HG03558 (cell line): ENCODE data around the gene NCBP3.
A peak's percentile ranks its signal among the peaks of the same experiment; 100 is the strongest.

Experiments
- ATAC-seq: cut with Tn5 transposase; IDR thresholded peaks from one replicate; pipeline ENCODE4 v1.9.1; 2021; ENCODE audit warnings: moderate number of reproducible peaks; ENCODE audit not compliant: unreplicated experiment; ENCODE audit errors: extremely low read depth

Gene NCBP3, protein sequence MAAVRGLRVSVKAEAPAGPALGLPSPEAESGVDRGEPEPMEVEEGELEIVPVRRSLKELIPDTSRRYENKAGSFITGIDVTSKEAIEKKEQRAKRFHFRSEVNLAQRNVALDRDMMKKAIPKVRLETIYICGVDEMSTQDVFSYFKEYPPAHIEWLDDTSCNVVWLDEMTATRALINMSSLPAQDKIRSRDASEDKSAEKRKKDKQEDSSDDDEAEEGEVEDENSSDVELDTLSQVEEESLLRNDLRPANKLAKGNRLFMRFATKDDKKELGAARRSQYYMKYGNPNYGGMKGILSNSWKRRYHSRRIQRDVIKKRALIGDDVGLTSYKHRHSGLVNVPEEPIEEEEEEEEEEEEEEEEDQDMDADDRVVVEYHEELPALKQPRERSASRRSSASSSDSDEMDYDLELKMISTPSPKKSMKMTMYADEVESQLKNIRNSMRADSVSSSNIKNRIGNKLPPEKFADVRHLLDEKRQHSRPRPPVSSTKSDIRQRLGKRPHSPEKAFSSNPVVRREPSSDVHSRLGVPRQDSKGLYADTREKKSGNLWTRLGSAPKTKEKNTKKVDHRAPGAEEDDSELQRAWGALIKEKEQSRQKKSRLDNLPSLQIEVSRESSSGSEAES

DNA sequence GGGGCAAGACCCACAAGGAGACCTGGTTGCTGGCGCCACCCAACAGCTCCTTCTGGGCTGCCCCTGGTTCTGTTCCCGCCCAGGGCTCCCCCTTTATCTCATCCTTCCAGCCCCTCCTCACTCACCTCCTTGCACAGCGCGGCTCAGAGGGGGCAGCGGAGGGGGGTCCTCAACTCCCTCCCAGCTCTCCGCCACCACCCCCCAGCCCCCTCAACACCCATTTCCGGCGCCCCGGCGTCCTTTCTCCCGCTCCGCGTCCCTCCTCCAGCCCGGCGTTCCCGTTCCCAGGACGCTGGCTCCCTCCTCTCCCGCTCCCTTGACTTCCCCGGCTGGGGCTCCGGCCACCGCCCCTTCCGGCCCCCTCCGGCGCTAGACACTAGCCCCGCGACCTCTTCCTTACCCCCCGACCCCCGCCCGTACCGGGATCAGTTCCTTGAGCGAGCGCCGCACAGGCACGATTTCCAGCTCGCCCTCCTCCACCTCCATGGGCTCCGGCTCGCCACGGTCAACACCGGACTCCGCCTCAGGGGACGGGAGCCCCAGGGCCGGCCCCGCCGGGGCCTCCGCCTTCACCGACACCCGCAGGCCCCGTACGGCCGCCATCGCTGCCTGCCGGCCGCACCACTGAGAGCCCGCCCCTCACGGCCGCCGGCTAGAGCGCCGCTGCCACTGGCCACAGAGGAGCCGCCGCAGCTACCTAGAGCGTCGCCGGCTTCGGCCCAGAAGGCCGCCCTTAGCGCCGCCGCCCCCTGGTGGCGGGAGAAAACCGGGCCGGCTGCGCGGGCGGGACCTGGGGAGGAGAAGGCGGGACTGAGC lies at the start of gene NCBP3:
TSS of gene NCBP3 (minus strand) at position 626 of the 816 bp plus-strand sequence. CDS start at position 603, 23 bp downstream.
- ATAC-seq: peak; percentile 73

GRCh38 chr17:3895354-3895753 lies 49.3 kb upstream of the NCBP3 start:
- no peak for ATAC-seq

DNA sequence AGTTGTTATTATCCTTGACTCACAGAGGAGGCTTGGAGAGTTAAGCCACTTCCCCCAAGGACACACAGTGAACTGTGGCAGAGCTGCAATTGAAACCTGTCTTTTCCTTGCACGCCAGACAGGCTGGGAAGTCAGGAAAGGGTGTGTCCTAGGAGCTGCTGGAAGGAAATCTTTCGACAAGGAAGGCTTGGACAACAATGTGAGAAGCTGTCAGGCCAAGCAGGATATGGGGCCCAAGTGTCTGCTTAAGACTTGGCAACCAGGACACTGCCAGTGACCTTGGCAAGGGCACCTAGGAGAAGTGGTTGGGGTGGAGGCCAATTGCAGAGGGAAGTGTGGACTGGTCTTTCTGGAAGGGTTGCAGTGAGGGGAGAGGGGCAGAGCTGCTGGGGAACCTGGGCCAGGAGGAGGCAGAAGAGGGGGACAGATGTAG lies 48.9 kb upstream of the NCBP3 start:
- ATAC-seq: no peak

- no peak for ATAC-seq
Measured at GRCh38 chr17:3894188-3894587, 48.1 kb upstream of the NCBP3 start.

- ATAC-seq: no peak
Measured at GRCh38 chr17:3893720-3894116, 47.7 kb upstream of the NCBP3 start.

- ATAC-seq: peak; percentile 57
Measured at GRCh38 chr17:3893003-3893719, 47.1 kb upstream of the NCBP3 start, which contains the start of gene CAMKK1. CAMKK1 (minus strand) TSS chr17:3893053; CDS start chr17:3885687, 7,366 bp downstream.

GRCh38 chr17:3892095-3892998 lies 46.3 kb upstream of the NCBP3 start:
- ATAC-seq: no peak

DNA sequence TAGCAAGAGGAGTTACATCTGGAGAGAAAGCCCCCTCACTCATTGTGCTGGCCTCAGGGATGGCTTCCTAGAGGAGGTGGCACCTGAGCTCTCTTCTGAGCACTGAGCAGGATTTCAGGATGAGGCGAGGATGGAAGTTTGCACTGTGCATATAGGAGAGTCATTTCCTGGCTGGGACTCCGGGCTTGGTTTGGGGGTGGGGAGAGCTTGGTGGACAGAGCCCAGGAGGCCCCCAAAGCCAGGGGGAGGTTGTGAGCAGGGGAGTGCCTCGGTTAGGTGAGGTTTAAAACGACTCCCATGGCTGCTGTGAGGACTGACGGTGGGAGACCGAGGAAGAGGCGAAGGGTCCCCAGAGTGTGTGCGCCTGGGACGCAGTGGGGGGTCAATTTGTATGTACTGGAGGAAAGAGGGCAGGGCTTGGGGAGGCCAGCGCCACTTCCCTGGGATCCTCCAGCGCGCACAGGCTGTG lies 45.6 kb upstream of the NCBP3 start:
- ATAC-seq: no peak

DNA sequence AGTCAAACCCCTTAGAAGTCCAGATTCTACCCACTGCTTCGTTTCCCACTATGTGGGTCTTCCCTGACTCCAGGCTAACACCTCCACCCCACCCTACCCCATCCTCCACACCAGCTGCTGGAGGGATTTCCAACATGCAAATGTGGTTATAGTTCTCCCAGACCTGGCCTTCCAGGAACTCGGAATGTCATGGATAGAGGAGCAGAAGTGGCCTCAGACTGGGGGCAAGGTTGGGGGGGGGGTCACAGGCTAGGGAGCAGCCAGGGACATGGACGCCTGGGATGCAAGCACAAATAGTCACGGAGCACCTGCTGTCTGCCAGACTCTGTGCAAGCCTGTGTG lies 44.8 kb upstream of the NCBP3 start:
- no peak for ATAC-seq

GRCh38 chr17:3890082-3890877 lies 44.2 kb upstream of the NCBP3 start:
- no peak for ATAC-seq

GRCh38 chr17:3889325-3890012 lies 43.4 kb upstream of the NCBP3 start:
- no peak for ATAC-seq

GRCh38 chr17:3888343-3889171 lies 42.5 kb upstream of the NCBP3 start:
- ATAC-seq: no peak

- ATAC-seq: no peak
Measured at GRCh38 chr17:3887804-3888203, 41.8 kb upstream of the NCBP3 start.

- ATAC-seq: no peak
Measured at GRCh38 chr17:3887394-3887793, 41.3 kb upstream of the NCBP3 start.

- no peak for ATAC-seq
Measured at GRCh38 chr17:3886776-3887175, 40.7 kb upstream of the NCBP3 start.

- ATAC-seq: no peak
Measured at GRCh38 chr17:3885970-3886369, 39.9 kb upstream of the NCBP3 start.

GRCh38 chr17:3885271-3885670 lies 39.2 kb upstream of the NCBP3 start:
- no peak for ATAC-seq
